Naive thymus-derived CD8-positive, alpha-beta T cell (primary cell): ENCODE results near the gene ADARB1. TPM values are rescaled to one million over a fixed set of nuclear protein-coding genes. Genes with fewer than 3 reads are reported as not detected.

Experiments used
- ATAC-seq, 2 donors: fragments of 150-1000 bp; cut with Tn5 transposase in 1 of 2; sonication (Bioruptor Pico), chemical (Tn5 transposase) in 1 of 2; 1 replicate in 1 of 2; 2 replicates in 1 of 2; pipeline ENCODE4 v1.10.0; 2021; ENCODE audit warnings: mild to moderate bottlenecking in 2 of 2, moderate library complexity in 2 of 2
- POLR2A ChIA-PET: fragments of 350-600 bp; sonication (Branson Sonifier 250); formaldehyde crosslinking; loops from one replicate; lab custom pipeline; 2021; ENCODE audit warnings: antibody characterized with exemption; lab: Charles Lee
- DNase-seq, 10 donors: peaks; one replicate each; pipeline versions ENCODE4 v3.0.0 to v3.0.0-alpha.2; 2020 to 2022
- H3K27ac Mint-ChIP-seq, 10 donors: one replicate each; pipeline ENCODE4 v1.8.0; 2020 to 2022; ENCODE audit warnings: mild to moderate bottlenecking in 10 of 10, mixed read lengths in 10 of 10, moderate library complexity in 4 of 10, inconsistent platforms in 1 of 10
- H3K27me3 Mint-ChIP-seq, 5 donors: one replicate each; pipeline ENCODE4 v1.8.0; 2021 to 2022; ENCODE audit warnings: mixed read lengths in 5 of 5
- H3K36me3 Mint-ChIP-seq, 3 donors: one replicate each; pipeline ENCODE4 v1.8.0; 2020 to 2022; ENCODE audit warnings: mixed read lengths in 3 of 3, mild to moderate bottlenecking in 2 of 3, inconsistent platforms in 1 of 3
- H3K4me1 Mint-ChIP-seq, 4 donors: one replicate each; pipeline ENCODE4 v1.8.0; 2021 to 2022; ENCODE audit warnings: mixed read lengths in 4 of 4
- H3K4me3 Mint-ChIP-seq, 10 donors: one replicate each; pipeline ENCODE4 v1.8.0; 2020 to 2022; ENCODE audit warnings: mild to moderate bottlenecking in 10 of 10, mixed read lengths in 10 of 10, moderate library complexity in 6 of 10, inconsistent platforms in 1 of 10
- H3K9me3 Mint-ChIP-seq, 9 donors: one replicate each; pipeline ENCODE4 v1.8.0; 2020 to 2022; ENCODE audit warnings: mixed read lengths in 9 of 9, mild to moderate bottlenecking in 3 of 9, inconsistent platforms in 1 of 9, moderate library complexity in 1 of 9
- polyA plus RNA-seq, 3 donors: library from polyadenylated mRNA; unstranded; fragments of 300-500 nt; fragmentation: Illumina TruSeq; gene quantifications; one replicate each; pipeline ENCODE4 v1.2.3, GENCODE V29; 2021
- total RNA-seq, 8 experiments: library from RNA in 2 of 8; stranded (reverse) in 2 of 8; gene quantifications; one replicate each; pipeline ENCODE4 v1.2.3 and lab custom pipeline; 2021 to 2026

The ADARB1 gene
- total and polyA plus RNA-seq, 5 experiments from 2014 or later, result 2.9 to 36.9 (median 7.7) TPM

DNA sequence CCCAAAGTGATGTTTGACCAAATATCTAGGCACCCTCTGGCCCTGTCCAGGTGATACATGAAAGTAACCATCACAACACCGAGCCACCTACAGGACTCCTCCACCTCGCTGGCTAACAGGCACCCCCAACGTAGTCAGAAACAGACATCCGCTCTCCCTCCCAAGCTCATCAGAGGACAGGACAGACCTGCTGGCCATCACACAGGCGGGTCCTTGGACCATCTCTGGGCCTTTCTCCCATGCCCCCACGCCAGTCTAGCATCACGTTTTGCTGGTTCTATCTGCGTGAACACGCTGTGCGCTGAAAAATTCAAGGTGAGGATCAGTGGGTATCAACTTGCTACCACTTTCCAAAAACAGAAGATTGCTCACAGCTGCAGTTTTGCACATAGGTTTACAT lies 21.4 kb upstream of the ADARB1 start:
- peaks cover 5 to 34% (median 25%) of the 10 kb centered on the region in 5 donors for H3K27me3 Mint-ChIP-seq

DNA sequence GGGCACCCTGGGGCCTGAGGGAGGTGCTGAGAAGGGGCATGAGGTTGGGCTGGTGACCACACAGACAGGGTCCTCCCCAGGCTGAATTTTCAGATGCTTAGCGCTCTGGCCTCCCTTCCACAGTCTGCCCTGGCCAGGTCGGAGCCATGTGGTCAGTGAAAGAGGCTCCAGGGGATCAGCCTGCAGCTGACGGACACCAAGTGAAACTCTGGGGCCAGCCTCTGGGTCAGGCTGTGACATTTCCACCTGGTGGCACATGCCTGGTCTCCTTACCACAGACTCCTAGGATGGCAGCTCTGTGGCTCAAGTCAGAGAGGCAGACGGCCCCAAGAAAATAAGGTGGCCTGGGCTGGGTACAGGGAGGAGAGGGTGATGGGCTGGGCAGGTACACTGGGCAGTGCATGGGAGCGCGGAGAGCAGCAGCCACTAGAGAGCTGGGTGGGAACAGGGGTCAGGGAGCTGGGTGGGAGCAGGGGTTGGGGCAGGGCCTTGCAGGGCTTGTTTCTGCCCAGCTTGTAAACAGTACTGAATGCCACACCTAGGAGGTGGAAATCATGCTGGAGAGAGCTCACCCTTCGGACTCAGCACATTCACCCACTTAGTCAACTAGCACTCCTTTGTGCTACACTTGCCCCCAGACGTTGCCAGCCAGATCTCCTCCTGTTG lies 20.7 kb upstream of the ADARB1 start:
- POLR2A ChIA-PET, result interaction anchor here (1.4 kb wide), 1 partner anchor 26 kb away, joined by 3 read pairs; no protein-coding TSS in a partner anchor
- no peak for ATAC-seq
- no peaks in the 10 kb centered on the region for H3K9me3 Mint-ChIP-seq
- DNase-seq, result no peak
- no peaks in the 10 kb centered on the region for H3K4me1 Mint-ChIP-seq
- H3K4me3 Mint-ChIP-seq, result no peak overlapping the region
- no peaks in the 10 kb centered on the region for H3K36me3 Mint-ChIP-seq
- H3K27me3 Mint-ChIP-seq, result peaks cover 5 to 34% (median 27%) of the 10 kb centered on the region in 5 donors
- no peak overlapping the region for H3K27ac Mint-ChIP-seq

More for the DNA sequence above, 21.4 kb upstream of the ADARB1 start:
- Mint-ChIP-seq H3K4me3 (no peak overlapping the region), H3K9me3 (peaks cover 0 to 6% (median 0%) of the 10 kb centered on the region in 9 donors), H3K27ac (peak overlapping the region in 1 of 10 donors; percentile 80), H3K36me3 (no peaks in the 10 kb centered on the region), H3K4me1 (no peaks in the 10 kb centered on the region)
- POLR2A ChIA-PET, result no interaction called here
- ATAC-seq, result no peak
- no peak for DNase-seq

DNA sequence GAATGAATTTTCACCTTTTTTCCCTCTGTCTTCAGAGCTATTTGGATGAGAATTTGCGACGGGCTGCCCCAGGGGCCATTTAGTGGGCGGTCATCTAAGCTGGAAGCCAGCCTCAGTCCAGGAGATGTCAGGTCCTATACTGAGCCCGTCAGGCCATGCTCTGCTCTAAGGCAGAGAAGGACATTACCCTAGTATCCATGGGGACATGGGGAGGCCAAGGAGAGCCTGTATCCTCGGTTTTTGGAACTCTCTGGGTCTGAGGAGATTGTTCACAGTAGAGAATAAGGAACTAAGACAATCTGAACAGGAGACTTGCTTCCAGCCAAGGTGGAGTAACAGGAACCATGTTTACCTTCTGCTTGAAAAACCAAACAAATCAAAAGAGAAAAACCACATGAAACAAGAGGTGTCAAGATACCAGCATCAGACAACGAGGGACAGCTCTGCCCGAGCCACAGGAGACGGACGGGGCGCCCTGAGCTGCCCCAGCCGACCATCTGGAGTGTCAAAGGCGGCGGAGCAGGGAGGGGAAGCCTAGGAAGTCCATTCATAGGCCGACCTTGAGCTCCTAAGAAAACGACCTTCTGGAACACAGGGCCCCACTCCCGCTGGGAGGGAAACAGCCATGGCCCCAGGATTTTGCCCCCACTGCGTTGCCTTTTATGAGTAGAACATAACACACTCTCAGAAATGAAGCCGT lies 20.0 kb upstream of the ADARB1 start:
- Mint-ChIP-seq H3K4me1 (no peaks in the 10 kb centered on the region), H3K27ac (no peak overlapping the region), H3K36me3 (no peaks in the 10 kb centered on the region), H3K9me3 (no peaks in the 10 kb centered on the region), H3K4me3 (no peak overlapping the region), H3K27me3 (peaks cover 5 to 34% (median 27%) of the 10 kb centered on the region in 5 donors)
- POLR2A ChIA-PET, result interaction anchor here (1.4 kb wide), 1 partner anchor 25 kb away, joined by 3 read pairs; no protein-coding TSS in a partner anchor
- ATAC-seq (no peak), DNase-seq (no peak)

DNA sequence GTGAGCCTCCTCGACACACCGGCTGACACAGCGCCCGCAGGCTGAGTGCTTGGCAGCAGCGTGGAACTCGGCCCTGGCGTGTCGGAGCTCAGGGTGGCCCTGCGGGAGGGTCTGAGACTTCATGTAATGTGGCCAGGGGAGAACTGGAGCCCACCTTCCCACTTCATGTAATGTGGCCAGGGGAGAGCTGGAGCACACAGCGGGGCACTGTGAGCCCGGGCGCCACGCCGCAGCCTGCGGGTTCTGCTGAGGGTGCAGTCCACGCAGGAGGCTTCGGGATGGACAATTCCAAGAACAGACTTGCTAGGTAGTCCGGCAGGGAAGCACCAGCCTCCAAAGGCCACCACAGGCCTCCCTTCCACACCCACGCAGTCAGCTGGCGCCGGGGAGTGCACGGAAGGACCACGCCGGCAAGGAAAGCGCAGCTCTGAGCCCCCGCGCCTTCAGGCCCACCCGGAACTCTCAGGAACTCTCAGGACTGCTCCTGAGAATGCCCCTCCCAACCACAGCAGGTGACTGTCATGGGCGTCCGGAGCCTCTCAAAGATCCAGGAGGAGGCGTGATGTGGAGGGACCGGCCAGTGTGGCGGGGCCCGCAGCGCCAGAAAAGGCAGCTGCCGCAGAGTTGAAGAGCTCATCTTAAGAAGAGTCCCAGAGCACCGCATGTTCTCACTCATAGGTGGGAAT lies 19.3 kb upstream of the ADARB1 start:
- Mint-ChIP-seq H3K4me3 (no peak overlapping the region), H3K9me3 (no peaks in the 10 kb centered on the region), H3K27ac (peak overlapping the region in 1 of 10 donors; percentile 9), H3K4me1 (no peaks in the 10 kb centered on the region), H3K27me3 (peaks cover 5 to 34% (median 27%) of the 10 kb centered on the region in 5 donors), H3K36me3 (no peaks in the 10 kb centered on the region)
- DNase-seq, result no peak
- ATAC-seq, result no peak
- POLR2A ChIA-PET, result interaction anchor here (1.4 kb wide), 1 partner anchor 24 kb away, joined by 3 read pairs; no protein-coding TSS in a partner anchor

- Mint-ChIP-seq H3K36me3 (no peaks in the 10 kb centered on the region), H3K27ac (no peak overlapping the region), H3K4me1 (no peaks in the 10 kb centered on the region), H3K4me3 (no peak overlapping the region), H3K9me3 (no peaks in the 10 kb centered on the region), H3K27me3 (peaks cover 5 to 33% (median 25%) of the 10 kb centered on the region in 5 donors)
- POLR2A ChIA-PET, result no interaction called here
- DNase-seq (no peak), ATAC-seq (no peak)
These were observed 18.5 kb upstream of the ADARB1 start for GRCh38 chr21:45055861-45056260.

- ATAC-seq (no peak), DNase-seq (no peak)
- peaks cover 5 to 33% (median 23%) of the 10 kb centered on the region in 5 donors for H3K27me3 Mint-ChIP-seq
- no peaks in the 10 kb centered on the region for H3K9me3 Mint-ChIP-seq
- POLR2A ChIA-PET, result no interaction called here
- no peaks in the 10 kb centered on the region for H3K4me1 Mint-ChIP-seq
- no peaks in the 10 kb centered on the region for H3K36me3 Mint-ChIP-seq
- H3K27ac Mint-ChIP-seq, result no peak overlapping the region
- H3K4me3 Mint-ChIP-seq, result no peak overlapping the region
These were observed 18.0 kb upstream of the ADARB1 start for GRCh38 chr21:45056296-45056904.

GRCh38 chr21:45056917-45057560 lies 17.3 kb upstream of the ADARB1 start:
- POLR2A ChIA-PET, result no interaction called here
- H3K4me1 Mint-ChIP-seq, result no peaks in the 10 kb centered on the region
- no peaks in the 10 kb centered on the region for H3K9me3 Mint-ChIP-seq
- no peaks in the 10 kb centered on the region for H3K36me3 Mint-ChIP-seq
- peak overlapping the region in 1 of 10 donors; percentile 32 for H3K27ac Mint-ChIP-seq
- no peak for DNase-seq
- no peak overlapping the region for H3K4me3 Mint-ChIP-seq
- peaks cover 5 to 33% (median 22%) of the 10 kb centered on the region in 5 donors for H3K27me3 Mint-ChIP-seq
- ATAC-seq, result no peak

DNA sequence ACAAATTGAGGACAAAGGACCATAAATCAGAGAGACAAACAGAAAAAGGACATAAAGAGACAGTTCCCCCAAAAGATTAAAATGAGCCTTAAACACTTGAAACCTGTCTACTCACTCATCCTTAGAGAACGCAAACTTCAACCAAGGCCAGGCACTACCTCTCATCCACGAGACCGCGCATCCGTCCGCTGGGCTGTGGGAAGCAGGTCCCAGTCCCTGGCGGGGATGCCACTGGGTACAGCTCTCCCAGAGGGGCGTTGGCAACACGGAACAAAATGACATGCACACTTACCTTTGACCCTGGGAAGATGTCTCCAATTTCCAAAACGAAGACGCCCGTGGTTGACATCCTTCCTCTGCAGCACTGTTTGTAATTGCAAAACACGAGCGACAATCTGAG lies 16.5 kb upstream of the ADARB1 start:
- no peak overlapping the region for H3K4me3 Mint-ChIP-seq
- POLR2A ChIA-PET, result no interaction called here
- no peak for ATAC-seq
- DNase-seq, result no peak
- peaks cover 3 to 30% (median 22%) of the 10 kb centered on the region in 5 donors for H3K27me3 Mint-ChIP-seq
- H3K9me3 Mint-ChIP-seq, result no peaks in the 10 kb centered on the region
- peak overlapping the region in 1 of 10 donors; percentile 32 for H3K27ac Mint-ChIP-seq
- H3K36me3 Mint-ChIP-seq, result no peaks in the 10 kb centered on the region
- H3K4me1 Mint-ChIP-seq, result peaks cover 0 to 2% (median 0%) of the 10 kb centered on the region in 4 donors

DNA sequence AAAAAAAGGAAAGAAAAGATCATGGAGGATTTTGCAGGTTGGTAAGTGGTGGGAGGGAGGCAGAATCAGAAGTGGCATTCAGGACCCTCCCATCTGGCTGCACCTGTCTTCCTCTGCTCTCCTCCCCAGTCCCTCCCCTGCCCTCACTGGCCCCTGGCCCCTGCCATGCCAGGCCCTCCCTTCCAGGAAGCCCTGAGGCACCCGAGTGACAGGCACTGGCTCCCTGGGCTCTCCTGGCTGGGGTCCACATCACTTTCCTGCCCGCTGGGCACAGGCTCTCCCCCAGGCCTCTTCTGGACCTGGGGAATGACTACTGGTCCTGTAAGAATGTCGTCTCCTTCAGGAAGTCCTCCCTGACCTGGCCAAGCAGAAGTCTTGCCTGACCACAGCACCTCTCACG lies 15.3 kb upstream of the ADARB1 start:
- Mint-ChIP-seq H3K27me3 (peaks cover 3 to 20% (median 18%) of the 10 kb centered on the region in 5 donors), H3K36me3 (no peaks in the 10 kb centered on the region), H3K9me3 (no peaks in the 10 kb centered on the region), H3K4me1 (peaks cover 0 to 2% (median 0%) of the 10 kb centered on the region in 4 donors), H3K4me3 (no peak overlapping the region), H3K27ac (peak overlapping the region in 1 of 10 donors; percentile 48)
- ATAC-seq (no peak), DNase-seq (no peak)
- POLR2A ChIA-PET, result no interaction called here

GRCh38 chr21:45060089-45060488 lies 14.3 kb upstream of the ADARB1 start:
- peaks cover 0 to 15% (median 11%) of the 10 kb centered on the region in 5 donors for H3K27me3 Mint-ChIP-seq
- H3K4me3 Mint-ChIP-seq, result no peak overlapping the region
- DNase-seq, result no peak
- peaks cover 0 to 2% (median 0%) of the 10 kb centered on the region in 4 donors for H3K4me1 Mint-ChIP-seq
- ATAC-seq, result no peak
- H3K27ac Mint-ChIP-seq, result no peak overlapping the region
- H3K36me3 Mint-ChIP-seq, result no peaks in the 10 kb centered on the region
- no peaks in the 10 kb centered on the region for H3K9me3 Mint-ChIP-seq
- POLR2A ChIA-PET, result no interaction called here

GRCh38 chr21:45060675-45061311 lies 13.6 kb upstream of the ADARB1 start:
- ATAC-seq, result no peak
- Mint-ChIP-seq H3K4me1 (peaks cover 0 to 2% (median 0%) of the 10 kb centered on the region in 4 donors), H3K27ac (no peak overlapping the region), H3K9me3 (no peaks in the 10 kb centered on the region), H3K4me3 (no peak overlapping the region), H3K27me3 (peaks cover 0 to 14% (median 9%) of the 10 kb centered on the region in 5 donors), H3K36me3 (no peaks in the 10 kb centered on the region)
- DNase-seq, result no peak
- POLR2A ChIA-PET, result no interaction called here

DNA sequence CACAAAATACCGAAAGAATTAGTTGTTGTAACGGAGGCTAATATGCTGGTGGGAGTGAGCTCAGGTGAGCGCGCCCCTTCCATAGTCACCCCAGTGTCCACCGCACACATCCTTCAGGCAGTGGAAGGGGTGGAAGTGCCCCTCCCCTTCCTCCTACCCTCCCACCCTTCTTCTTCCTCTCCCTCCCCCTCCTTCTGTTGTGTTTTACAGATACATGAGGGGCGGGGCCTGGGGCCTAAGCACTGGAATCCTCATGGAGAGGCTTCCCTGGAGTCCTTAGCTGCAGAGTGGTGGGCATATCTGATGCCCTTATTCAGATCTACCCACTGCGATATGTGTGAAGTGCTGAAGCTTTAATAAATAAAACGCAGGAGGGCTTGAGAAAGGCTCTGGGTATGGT lies 10.3 kb upstream of the ADARB1 start:
- Mint-ChIP-seq H3K9me3 (no peaks in the 10 kb centered on the region), H3K27me3 (no peaks in the 10 kb centered on the region), H3K4me1 (peaks cover 0 to 2% (median 0%) of the 10 kb centered on the region in 4 donors), H3K4me3 (no peak overlapping the region), H3K36me3 (no peaks in the 10 kb centered on the region), H3K27ac (no peak overlapping the region)
- DNase-seq, result no peak
- no peak for ATAC-seq
- POLR2A ChIA-PET, result no interaction called here
